ENCODE measurements around the gene KCNV2.

DNA sequence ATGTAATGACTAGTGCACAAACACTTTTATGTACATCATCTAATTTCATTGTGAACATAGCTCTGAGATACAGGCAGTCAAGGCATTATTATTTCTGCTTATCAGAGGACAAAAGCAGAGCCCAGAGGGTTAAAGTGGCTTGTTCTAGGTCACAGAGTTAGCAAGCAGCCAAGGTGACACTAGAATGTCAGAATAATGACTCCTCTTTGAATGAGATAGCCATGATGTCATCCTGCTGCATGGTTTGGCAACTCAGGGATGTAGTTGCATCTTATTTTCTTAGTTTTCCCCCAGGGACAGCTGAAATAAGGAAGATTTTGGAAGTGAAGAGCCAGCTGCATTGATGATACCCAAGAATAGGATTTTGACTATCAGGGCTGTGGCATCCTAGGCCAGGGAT lies 54.4 kb downstream of the KCNV2 start:
- TF ChIP-seq, protein P1, sequence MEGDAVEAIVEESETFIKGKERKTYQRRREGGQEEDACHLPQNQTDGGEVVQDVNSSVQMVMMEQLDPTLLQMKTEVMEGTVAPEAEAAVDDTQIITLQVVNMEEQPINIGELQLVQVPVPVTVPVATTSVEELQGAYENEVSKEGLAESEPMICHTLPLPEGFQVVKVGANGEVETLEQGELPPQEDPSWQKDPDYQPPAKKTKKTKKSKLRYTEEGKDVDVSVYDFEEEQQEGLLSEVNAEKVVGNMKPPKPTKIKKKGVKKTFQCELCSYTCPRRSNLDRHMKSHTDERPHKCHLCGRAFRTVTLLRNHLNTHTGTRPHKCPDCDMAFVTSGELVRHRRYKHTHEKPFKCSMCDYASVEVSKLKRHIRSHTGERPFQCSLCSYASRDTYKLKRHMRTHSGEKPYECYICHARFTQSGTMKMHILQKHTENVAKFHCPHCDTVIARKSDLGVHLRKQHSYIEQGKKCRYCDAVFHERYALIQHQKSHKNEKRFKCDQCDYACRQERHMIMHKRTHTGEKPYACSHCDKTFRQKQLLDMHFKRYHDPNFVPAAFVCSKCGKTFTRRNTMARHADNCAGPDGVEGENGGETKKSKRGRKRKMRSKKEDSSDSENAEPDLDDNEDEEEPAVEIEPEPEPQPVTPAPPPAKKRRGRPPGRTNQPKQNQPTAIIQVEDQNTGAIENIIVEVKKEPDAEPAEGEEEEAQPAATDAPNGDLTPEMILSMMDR (CRISPR knock-in tag; IDR thresholded peaks at IDR 0.05): no peak
- TF ChIP-seq ZNF260 (CRISPR knock-in tag; IDR thresholded peaks at IDR 0.05; ENCODE audit: borderline replicate concordance, low read depth) (no peak), MAZ (IDR thresholded peaks at IDR 0.05; ENCODE audit: borderline replicate concordance, low read depth, low read length) (no peak), MAZ (CRISPR knock-in tag; IDR thresholded peaks at IDR 0.05; ENCODE audit: low read depth) (no peak), IKZF4 (CRISPR knock-in tag; IDR thresholded peaks at IDR 0.05; ENCODE audit: borderline replicate concordance, low read depth, not compliant biosample characterization) (no peak), GLI4 (CRISPR knock-in tag; IDR thresholded peaks at IDR 0.05; ENCODE audit: borderline replicate concordance) (no peak), TBX2 (CRISPR knock-in tag; IDR thresholded peaks at IDR 0.05; ENCODE audit: borderline replicate concordance) (no peak), RFX1 (IDR thresholded peaks at IDR 0.05) (no peak), ZFP1 (CRISPR knock-in tag; IDR thresholded peaks at IDR 0.05) (no peak), RBM39 (IDR thresholded peaks at IDR 0.05; ENCODE audit: low read depth, low read length, poor library complexity, severe bottlenecking) (no peak), ZNF224 (CRISPR knock-in tag; IDR thresholded peaks at IDR 0.05) (no peak)
- TF ChIP-seq, protein P2, sequence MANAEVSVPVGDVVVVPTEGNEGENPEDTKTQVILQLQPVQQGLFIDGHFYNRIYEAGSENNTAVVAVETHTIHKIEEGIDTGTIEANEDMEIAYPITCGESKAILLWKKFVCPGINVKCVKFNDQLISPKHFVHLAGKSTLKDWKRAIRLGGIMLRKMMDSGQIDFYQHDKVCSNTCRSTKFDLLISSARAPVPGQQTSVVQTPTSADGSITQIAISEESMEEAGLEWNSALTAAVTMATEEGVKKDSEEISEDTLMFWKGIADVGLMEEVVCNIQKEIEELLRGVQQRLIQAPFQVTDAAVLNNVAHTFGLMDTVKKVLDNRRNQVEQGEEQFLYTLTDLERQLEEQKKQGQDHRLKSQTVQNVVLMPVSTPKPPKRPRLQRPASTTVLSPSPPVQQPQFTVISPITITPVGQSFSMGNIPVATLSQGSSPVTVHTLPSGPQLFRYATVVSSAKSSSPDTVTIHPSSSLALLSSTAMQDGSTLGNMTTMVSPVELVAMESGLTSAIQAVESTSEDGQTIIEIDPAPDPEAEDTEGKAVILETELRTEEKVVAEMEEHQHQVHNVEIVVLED (CRISPR knock-in tag; IDR thresholded peaks at IDR 0.05; ENCODE audit: borderline replicate concordance): no peak
- TF ChIP-seq, protein P3, sequence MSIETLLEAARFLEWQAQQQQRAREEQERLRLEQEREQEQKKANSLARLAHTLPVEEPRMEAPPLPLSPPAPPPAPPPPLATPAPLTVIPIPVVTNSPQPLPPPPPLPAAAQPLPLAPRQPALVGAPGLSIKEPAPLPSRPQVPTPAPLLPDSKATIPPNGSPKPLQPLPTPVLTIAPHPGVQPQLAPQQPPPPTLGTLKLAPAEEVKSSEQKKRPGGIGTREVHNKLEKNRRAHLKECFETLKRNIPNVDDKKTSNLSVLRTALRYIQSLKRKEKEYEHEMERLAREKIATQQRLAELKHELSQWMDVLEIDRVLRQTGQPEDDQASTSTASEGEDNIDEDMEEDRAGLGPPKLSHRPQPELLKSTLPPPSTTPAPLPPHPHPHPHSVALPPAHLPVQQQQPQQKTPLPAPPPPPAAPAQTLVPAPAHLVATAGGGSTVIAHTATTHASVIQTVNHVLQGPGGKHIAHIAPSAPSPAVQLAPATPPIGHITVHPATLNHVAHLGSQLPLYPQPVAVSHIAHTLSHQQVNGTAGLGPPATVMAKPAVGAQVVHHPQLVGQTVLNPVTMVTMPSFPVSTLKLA (IDR thresholded peaks at IDR 0.05): no peak
- TF ChIP-seq, protein P4, sequence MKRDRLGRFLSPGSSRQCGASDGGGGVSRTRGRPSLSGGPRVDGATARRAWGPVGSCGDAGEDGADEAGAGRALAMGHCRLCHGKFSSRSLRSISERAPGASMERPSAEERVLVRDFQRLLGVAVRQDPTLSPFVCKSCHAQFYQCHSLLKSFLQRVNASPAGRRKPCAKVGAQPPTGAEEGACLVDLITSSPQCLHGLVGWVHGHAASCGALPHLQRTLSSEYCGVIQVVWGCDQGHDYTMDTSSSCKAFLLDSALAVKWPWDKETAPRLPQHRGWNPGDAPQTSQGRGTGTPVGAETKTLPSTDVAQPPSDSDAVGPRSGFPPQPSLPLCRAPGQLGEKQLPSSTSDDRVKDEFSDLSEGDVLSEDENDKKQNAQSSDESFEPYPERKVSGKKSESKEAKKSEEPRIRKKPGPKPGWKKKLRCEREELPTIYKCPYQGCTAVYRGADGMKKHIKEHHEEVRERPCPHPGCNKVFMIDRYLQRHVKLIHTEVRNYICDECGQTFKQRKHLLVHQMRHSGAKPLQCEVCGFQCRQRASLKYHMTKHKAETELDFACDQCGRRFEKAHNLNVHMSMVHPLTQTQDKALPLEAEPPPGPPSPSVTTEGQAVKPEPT (CRISPR knock-in tag; IDR thresholded peaks at IDR 0.05; ENCODE audit: low read depth): no peak
